LNCaP clone FGC (cell line): ENCODE measurements around the gene SPR.
A peak's percentile ranks its signal among the peaks of the same experiment; 100 is the strongest.

Source experiments
- DNase-seq: peaks from one replicate; pipeline ENCODE4 v3.0.0-alpha.2; 2011; ENCODE audit warnings: low read depth
- H3K4me3 ChIP-seq: 2 replicates; pipeline ENCODE4 v1.5.1; 2011; ENCODE audit warnings: mild to moderate bottlenecking, low read depth, low read length, control low read depth
- CTCF ChIP-seq: IDR thresholded peaks from 2 replicates; pipeline ENCODE4 v1.5.1; 2012; ENCODE audit warnings: mild to moderate bottlenecking; ENCODE audit not compliant: control insufficient read depth, insufficient read depth; ENCODE audit errors: extremely low read depth

The SPR gene

DNA sequence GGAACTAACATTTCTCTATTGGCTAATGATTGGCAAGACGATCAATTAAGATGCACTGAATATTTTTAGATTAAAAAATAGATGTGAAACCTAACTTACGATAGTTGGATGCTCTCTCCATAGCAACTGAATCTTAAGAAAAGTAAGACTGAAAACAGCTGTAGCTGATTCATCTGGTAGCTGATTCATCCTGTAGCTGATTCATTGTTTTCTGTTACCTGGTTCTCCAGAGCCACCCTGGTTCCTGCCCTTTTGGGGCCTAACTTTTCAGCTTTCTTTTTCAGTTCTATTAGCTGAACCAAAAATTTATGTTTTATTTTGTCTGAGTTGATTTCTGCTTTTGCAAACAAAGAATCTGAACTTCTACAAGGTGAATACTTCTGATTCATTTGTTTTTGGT, 22.7 kb upstream of the SPR start:
- no peak for TF ChIP-seq CTCF
- no peak overlapping the region for H3K4me3 ChIP-seq
- DNase-seq, result no peak

DNA sequence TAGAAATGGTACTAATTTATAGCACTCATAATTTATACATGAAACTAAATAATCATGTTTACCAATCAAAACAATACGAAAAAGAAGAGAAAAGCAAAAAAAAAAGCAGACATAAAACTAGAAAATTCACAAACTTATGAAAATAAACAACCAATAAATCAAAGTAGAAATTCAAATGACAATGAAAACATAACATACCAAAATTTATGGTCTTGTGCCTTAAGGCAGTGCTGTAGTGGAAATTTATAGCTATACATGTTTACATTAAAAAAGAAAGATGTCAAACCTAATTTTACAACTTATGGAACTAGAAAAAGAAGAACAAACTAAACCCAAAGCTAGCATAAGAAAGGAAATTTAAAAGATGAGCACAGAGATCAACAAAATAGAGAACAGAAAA, 16.1 kb upstream of the SPR start:
- no peak for TF ChIP-seq CTCF
- DNase-seq, result no peak
- H3K4me3 ChIP-seq, result no peak overlapping the region

- TF ChIP-seq CTCF, result no peak
- no peak for DNase-seq
- no peak overlapping the region for H3K4me3 ChIP-seq
Observed at GRCh38 chr2:72871880-72872279, 15.3 kb upstream of the SPR start.

- H3K4me3 ChIP-seq, result no peak overlapping the region
- TF ChIP-seq CTCF, result no peak
- DNase-seq, result no peak
Observed at GRCh38 chr2:72883356-72883962, 3.7 kb upstream of the SPR start.

GRCh38 chr2:72886505-72887031, 640 bp upstream of the SPR start:
- DNase-seq, result no peak
- TF ChIP-seq CTCF, result no peak
- H3K4me3 ChIP-seq, result peak overlapping the region; percentile 51

DNA sequence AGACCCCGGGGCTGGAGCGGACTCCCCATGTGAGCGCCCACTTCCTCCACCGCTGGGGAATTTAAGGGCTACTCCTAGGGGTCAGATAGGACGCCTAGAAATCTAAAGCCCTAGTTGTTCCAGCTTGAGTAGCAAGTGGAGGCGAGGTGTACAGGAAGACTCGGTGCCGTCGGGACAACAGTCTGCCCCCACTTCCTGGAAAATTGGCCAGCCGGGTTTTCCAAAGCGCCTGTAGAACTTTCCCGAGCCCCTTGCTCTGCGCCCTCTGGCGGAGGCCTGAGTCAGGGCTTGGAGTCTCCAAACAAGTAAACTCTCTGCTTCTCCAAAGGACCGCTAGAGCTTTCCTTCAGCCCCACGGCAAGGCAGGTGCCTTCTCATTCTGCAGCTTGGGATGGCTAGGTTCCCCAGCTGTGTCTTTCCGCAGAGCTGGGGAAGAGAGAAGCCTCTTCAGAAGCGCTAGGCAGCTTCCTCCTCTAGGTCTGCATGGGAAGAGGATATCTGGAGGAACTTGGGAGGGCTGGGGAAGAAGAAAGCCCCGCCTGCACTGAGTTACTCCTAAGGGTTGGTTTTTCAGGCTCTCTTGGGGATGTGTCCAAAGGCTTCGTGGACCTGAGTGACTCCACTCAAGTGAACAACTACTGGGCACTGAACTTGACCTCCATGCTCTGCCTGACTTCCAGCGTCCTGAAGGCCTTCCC, 681 bp downstream of the SPR start:
- peak overlapping the region; percentile 51 for H3K4me3 ChIP-seq
- peak; percentile 67 for TF ChIP-seq CTCF
- peak; percentile 48 for DNase-seq
